ENCODE results near the gene SCGB3A2.

SCGB3A2 gene

GRCh38 chr5:147930769-147931168, 52.3 kb downstream of the SCGB3A2 start:
- no peak overlapping the region for H3K4me3 ChIP-seq
- H3K36me3 ChIP-seq (replicated peaks): no peaks in the 10 kb centered on the region
- DNase-seq (ENCODE audit: low spot score in 2 of 2): no peak
- in situ Hi-C loops (cut with MboI; ENCODE audit: low sequenced_read_pairs): loop anchor here (10.0 kb wide), 1 partner anchor 76 kb away; no protein-coding TSS in a partner anchor
- H3K9me3 ChIP-seq: no peaks in the 10 kb centered on the region
- H3K4me1 ChIP-seq: no peaks in the 10 kb centered on the region
- 0 out of 2 replicates have a peak, but pooled peaks cover 3% of the 10 kb centered on the region for H3K27me3 ChIP-seq (ENCODE audit: low read depth)

Data from HAP-1 (cell line).